ENCODE results near the gene CLCN5.

GRCh38 chrX:50072110-50072509 is 149.7 kb downstream of the CLCN5 start:
- TF ChIP-seq CTCF (IDR thresholded peaks at IDR 0.05), result no peak
- no peak for TF ChIP-seq EZH2 (IDR thresholded peaks at IDR 0.05)
- no peak for TF ChIP-seq EZH2phosphoT487 (IDR thresholded peaks at IDR 0.05)
